Measurements from ENCODE around the gene CARD10. TPM values are rescaled to one million over a fixed set of nuclear protein-coding genes. Genes with fewer than 3 reads are reported as not detected.
A peak's percentile ranks its signal among the peaks of the same experiment; 100 is the strongest.

The CARD10 gene
- total and polyA plus RNA-seq, 2 of the 13 experiments (the other 11 are each of a cell fraction or from before 2014, with no cell fraction given): 35.2 to 55.8 TPM

DNA sequence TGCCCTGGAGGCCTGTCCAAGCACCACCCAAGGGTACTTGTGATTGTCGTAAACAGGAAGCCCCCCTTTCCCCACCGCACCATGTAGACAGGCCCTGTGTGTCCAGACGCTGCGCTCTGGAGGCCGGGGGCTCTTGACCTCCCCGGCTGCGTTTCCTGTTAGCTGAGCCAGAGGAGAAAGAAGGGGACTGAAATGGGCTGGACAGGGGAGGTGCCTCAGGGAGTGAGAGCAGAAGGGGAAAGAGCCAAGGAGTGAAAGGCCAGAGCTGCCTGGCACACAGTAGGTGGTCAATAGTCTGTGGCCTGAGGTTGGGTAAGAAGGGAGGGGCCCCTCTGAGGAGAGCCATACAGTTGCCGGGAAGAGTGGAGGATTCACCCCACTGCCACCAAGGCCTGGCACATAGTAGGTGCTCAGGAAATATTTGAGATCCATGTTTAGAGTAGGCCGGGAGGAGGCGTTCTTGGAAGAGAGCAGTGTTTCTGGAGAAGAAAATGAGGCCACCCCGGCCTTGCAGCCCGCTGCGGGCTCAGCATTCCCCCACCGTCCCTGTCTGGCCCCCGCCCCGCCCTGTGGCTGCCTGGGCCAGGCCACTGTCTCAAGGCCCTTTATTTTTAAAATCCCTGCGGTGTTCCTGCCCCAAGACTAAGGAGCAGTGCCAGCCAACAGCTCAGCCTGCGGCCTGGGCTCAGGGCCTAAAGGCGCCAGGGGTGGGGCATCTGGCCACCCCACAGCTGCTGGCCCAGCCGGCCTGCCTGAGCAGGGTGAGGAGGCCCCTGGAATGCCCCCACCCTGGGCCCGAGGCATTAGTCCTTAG, 27.4 kb upstream of the CARD10 start (continued):
- TF ChIP-seq, protein P1, sequence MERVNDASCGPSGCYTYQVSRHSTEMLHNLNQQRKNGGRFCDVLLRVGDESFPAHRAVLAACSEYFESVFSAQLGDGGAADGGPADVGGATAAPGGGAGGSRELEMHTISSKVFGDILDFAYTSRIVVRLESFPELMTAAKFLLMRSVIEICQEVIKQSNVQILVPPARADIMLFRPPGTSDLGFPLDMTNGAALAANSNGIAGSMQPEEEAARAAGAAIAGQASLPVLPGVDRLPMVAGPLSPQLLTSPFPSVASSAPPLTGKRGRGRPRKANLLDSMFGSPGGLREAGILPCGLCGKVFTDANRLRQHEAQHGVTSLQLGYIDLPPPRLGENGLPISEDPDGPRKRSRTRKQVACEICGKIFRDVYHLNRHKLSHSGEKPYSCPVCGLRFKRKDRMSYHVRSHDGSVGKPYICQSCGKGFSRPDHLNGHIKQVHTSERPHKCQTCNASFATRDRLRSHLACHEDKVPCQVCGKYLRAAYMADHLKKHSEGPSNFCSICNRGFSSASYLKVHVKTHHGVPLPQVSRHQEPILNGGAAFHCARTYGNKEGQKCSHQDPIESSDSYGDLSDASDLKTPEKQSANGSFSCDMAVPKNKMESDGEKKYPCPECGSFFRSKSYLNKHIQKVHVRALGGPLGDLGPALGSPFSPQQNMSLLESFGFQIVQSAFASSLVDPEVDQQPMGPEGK (CRISPR knock-in tag; IDR thresholded peaks at IDR 0.05): peak; percentile 64; the same call in 1 of the 2 replicates
- TF ChIP-seq, protein P2, sequence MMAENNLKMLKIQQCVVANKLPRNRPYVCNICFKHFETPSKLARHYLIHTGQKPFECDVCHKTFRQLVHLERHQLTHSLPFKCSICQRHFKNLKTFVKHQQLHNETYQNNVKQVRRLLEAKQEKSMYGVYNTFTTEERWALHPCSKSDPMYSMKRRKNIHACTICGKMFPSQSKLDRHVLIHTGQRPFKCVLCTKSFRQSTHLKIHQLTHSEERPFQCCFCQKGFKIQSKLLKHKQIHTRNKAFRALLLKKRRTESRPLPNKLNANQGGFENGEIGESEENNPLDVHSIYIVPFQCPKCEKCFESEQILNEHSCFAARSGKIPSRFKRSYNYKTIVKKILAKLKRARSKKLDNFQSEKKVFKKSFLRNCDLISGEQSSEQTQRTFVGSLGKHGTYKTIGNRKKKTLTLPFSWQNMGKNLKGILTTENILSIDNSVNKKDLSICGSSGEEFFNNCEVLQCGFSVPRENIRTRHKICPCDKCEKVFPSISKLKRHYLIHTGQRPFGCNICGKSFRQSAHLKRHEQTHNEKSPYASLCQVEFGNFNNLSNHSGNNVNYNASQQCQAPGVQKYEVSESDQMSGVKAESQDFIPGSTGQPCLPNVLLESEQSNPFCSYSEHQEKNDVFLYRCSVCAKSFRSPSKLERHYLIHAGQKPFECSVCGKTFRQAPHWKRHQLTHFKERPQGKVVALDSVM (CRISPR knock-in tag; IDR thresholded peaks at IDR 0.05): no peak
- TF ChIP-seq ARNTL (CRISPR knock-in tag; IDR thresholded peaks at IDR 0.05) (no peak), KMT2B (CRISPR knock-in tag; IDR thresholded peaks at IDR 0.05) (no peak), MED8 (CRISPR knock-in tag; IDR thresholded peaks at IDR 0.05; ENCODE audit: insufficient replicate concordance) (no peak), NR2F6 (IDR thresholded peaks at IDR 0.05) (0 out of 2 replicates have a peak, but pooled peaks have one; percentile 10), NR2F6 (CRISPR knock-in tag; IDR thresholded peaks at IDR 0.05) (no peak; the same call in 1 of the 2 replicates), ZNF101 (CRISPR knock-in tag; IDR thresholded peaks at IDR 0.05; ENCODE audit: borderline replicate concordance, low read depth) (no peak), FOXP1 (IDR thresholded peaks at IDR 0.05) (no peak), FOXP1 (CRISPR knock-in tag; IDR thresholded peaks at IDR 0.05) (peak; percentile 46; the same call in 1 of the 2 replicates), ZFP1 (CRISPR knock-in tag; IDR thresholded peaks at IDR 0.05) (no peak), SMARCE1 (IDR thresholded peaks at IDR 0.05; ENCODE audit: borderline replicate concordance) (no peak), ZNF619 (CRISPR knock-in tag; IDR thresholded peaks at IDR 0.05) (no peak), ZNF33A (CRISPR knock-in tag; IDR thresholded peaks at IDR 0.05; ENCODE audit: borderline replicate concordance) (no peak), PHF8 (CRISPR knock-in tag; IDR thresholded peaks at IDR 0.05) (peak; percentile 45; the same call in 1 of the 2 replicates), ZNF549 (CRISPR knock-in tag; IDR thresholded peaks at IDR 0.05) (no peak), CREM (IDR thresholded peaks at IDR 0.05) (no peak), CREM (CRISPR knock-in tag; IDR thresholded peaks at IDR 0.05) (no peak), POLR2AphosphoS5 (IDR thresholded peaks at IDR 0.05; ENCODE audit: low read depth, low read length) (peak; percentile 29; the same call in 1 of the 2 replicates), CHD4 (IDR thresholded peaks at IDR 0.05; ENCODE audit: borderline replicate concordance, low read length) (peak; percentile 56), ELF1 (CRISPR knock-in tag; IDR thresholded peaks at IDR 0.05) (no peak), TBX2 (CRISPR knock-in tag; IDR thresholded peaks at IDR 0.05; ENCODE audit: borderline replicate concordance) (no peak), RARA (CRISPR knock-in tag; IDR thresholded peaks at IDR 0.05) (peak; percentile 55; the same call in 1 of the 2 replicates)
- TF ChIP-seq, protein P3, sequence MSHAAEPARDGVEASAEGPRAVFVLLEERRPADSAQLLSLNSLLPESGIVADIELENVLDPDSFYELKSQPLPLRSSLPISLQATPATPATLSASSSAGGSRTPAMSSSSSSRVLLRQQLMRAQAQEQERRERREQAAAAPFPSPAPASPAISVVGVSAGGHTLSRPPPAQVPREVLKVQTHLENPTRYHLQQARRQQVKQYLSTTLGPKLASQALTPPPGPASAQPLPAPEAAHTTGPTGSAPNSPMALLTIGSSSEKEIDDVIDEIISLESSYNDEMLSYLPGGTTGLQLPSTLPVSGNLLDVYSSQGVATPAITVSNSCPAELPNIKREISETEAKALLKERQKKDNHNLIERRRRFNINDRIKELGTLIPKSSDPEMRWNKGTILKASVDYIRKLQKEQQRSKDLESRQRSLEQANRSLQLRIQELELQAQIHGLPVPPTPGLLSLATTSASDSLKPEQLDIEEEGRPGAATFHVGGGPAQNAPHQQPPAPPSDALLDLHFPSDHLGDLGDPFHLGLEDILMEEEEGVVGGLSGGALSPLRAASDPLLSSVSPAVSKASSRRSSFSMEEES (CRISPR knock-in tag; IDR thresholded peaks at IDR 0.05): no peak
- TF ChIP-seq, protein P4, sequence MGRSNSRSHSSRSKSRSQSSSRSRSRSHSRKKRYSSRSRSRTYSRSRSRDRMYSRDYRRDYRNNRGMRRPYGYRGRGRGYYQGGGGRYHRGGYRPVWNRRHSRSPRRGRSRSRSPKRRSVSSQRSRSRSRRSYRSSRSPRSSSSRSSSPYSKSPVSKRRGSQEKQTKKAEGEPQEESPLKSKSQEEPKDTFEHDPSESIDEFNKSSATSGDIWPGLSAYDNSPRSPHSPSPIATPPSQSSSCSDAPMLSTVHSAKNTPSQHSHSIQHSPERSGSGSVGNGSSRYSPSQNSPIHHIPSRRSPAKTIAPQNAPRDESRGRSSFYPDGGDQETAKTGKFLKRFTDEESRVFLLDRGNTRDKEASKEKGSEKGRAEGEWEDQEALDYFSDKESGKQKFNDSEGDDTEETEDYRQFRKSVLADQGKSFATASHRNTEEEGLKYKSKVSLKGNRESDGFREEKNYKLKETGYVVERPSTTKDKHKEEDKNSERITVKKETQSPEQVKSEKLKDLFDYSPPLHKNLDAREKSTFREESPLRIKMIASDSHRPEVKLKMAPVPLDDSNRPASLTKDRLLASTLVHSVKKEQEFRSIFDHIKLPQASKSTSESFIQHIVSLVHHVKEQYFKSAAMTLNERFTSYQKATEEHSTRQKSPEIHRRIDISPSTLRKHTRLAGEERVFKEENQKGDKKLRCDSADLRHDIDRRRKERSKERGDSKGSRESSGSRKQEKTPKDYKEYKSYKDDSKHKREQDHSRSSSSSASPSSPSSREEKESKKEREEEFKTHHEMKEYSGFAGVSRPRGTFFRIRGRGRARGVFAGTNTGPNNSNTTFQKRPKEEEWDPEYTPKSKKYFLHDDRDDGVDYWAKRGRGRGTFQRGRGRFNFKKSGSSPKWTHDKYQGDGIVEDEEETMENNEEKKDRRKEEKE (IDR thresholded peaks at IDR 0.05): no peak

Measured in HepG2 (cell line).